DOHH2 (cell line): ENCODE measurements around the gene ZNF532.

Experiments used
- H3F3A ChIP-seq: fragments of 200-600 bp; sonication (generic), shearing (Covaris generic); 2 replicates; pipeline ENCODE4 v1.6.0; 2016; ENCODE audit warnings: antibody characterized with exemption, mild to moderate bottlenecking; ENCODE audit not compliant: control insufficient read depth, insufficient read depth
- H3K27ac ChIP-seq: fragments of 200-600 bp; sonication (generic); 2 replicates; pipeline ENCODE4 v1.5.1; 2014; ENCODE audit warnings: low read depth, mild to moderate bottlenecking, low read length, moderate library complexity
- H3K27me3 ChIP-seq: fragments of 200-600 bp; sonication (generic); 2 replicates; pipeline ENCODE4 v1.6.1; 2014; ENCODE audit warnings: mild to moderate bottlenecking, low read length, mixed read lengths; ENCODE audit not compliant: control insufficient read depth
- H3K36me3 ChIP-seq: fragments of 200-600 bp; sonication (generic); 2 replicates; pipeline ENCODE4 v1.6.1; 2014; ENCODE audit warnings: mild to moderate bottlenecking, low read length, moderate library complexity, mixed read lengths; ENCODE audit not compliant: control insufficient read depth
- H3K4me1 ChIP-seq: fragments of 200-600 bp; sonication (generic); 2 replicates; pipeline ENCODE4 v1.6.1; 2014; ENCODE audit warnings: mild to moderate bottlenecking, low read length, mixed read lengths; ENCODE audit not compliant: control insufficient read depth
- H3K4me2 ChIP-seq: fragments of 200-600 bp; sonication (generic); 2 replicates; pipeline ENCODE4 v1.6.0; 2014; ENCODE audit warnings: mild to moderate bottlenecking, low read length, moderate library complexity
- H3K4me3 ChIP-seq: fragments of 200-600 bp; sonication (generic); 2 replicates; pipeline ENCODE4 v1.5.1; 2014; ENCODE audit warnings: mild to moderate bottlenecking, low read length, mixed read lengths
- H3K79me2 ChIP-seq: fragments of 200-600 bp; sonication (generic); 2 replicates; pipeline ENCODE4 v1.6.1; 2014; ENCODE audit warnings: mild to moderate bottlenecking, low read length, mixed read lengths; ENCODE audit not compliant: control insufficient read depth
- H3K9me2 ChIP-seq: fragments of 200-600 bp; sonication (generic); replicated peaks from 2 replicates; pipeline ENCODE4 v1.6.1; 2014; ENCODE audit warnings: mild to moderate bottlenecking, low read length, mixed read lengths; ENCODE audit not compliant: control insufficient read depth
- H3K9me3 ChIP-seq: fragments of 200-600 bp; sonication (generic); 2 replicates; pipeline ENCODE4 v1.6.1; 2014; ENCODE audit warnings: antibody characterized with exemption, low read length, mixed read lengths; ENCODE audit not compliant: control insufficient read depth, insufficient read depth
- H4K20me1 ChIP-seq: fragments of 200-600 bp; sonication (generic); 2 replicates; pipeline ENCODE4 v1.6.0; 2014; ENCODE audit warnings: low read depth, mild to moderate bottlenecking, antibody characterized with exemption, low read length, moderate library complexity; ENCODE audit not compliant: control insufficient read depth, insufficient read depth
- CTCF ChIP-seq: fragments of 200-600 bp; sonication (generic); IDR thresholded peaks from one replicate; pipeline ENCODE4 v1.5.1; 2014; ENCODE audit warnings: antibody characterized with exemption, mild to moderate bottlenecking, low read depth, low read length; ENCODE audit not compliant: poor library complexity, severe bottlenecking
- EZH2phosphoT487 ChIP-seq: fragments of 200-600 bp; sonication (generic); IDR thresholded peaks from 2 replicates; pipeline ENCODE4 v1.6.1; 2017; ENCODE audit warnings: borderline replicate concordance, mild to moderate bottlenecking, antibody characterized with exemption, low read length, moderate library complexity, mixed read lengths

ZNF532 gene

GRCh38 chr18:59006461-59007067 lies 141.9 kb downstream of the ZNF532 start:
- Histone ChIP-seq H3K36me3 (no peaks in the 10 kb centered on the region), H3K27me3 (no peaks in the 10 kb centered on the region), H3K9me2 (no peaks in the 10 kb centered on the region), H3K27ac (no peak overlapping the region), H4K20me1 (no peaks in the 10 kb centered on the region), H3K4me1 (peaks cover 23% of the 10 kb centered on the region), H3K9me3 (no peaks in the 10 kb centered on the region), H3K4me3 (no peak overlapping the region), H3F3A (no peaks in the 10 kb centered on the region; the same call in 1 of the 2 replicates), H3K79me2 (no peaks in the 10 kb centered on the region), H3K4me2 (no peak overlapping the region)
- TF ChIP-seq EZH2phosphoT487 (no peak), CTCF (no peak)

GRCh38 chr18:59008302-59008974 lies 143.8 kb downstream of the ZNF532 start:
- Histone ChIP-seq H3F3A (peaks cover 3% of the 10 kb centered on the region), H3K27ac (no peak overlapping the region), H3K4me1 (peaks cover 38% of the 10 kb centered on the region), H3K9me3 (no peaks in the 10 kb centered on the region), H3K9me2 (no peaks in the 10 kb centered on the region), H4K20me1 (no peaks in the 10 kb centered on the region), H3K36me3 (no peaks in the 10 kb centered on the region), H3K27me3 (no peaks in the 10 kb centered on the region), H3K4me3 (no peak overlapping the region), H3K79me2 (no peaks in the 10 kb centered on the region), H3K4me2 (no peak overlapping the region)
- TF ChIP-seq CTCF: no peak
- no peak for TF ChIP-seq EZH2phosphoT487

GRCh38 chr18:59009846-59010245 lies 145.2 kb downstream of the ZNF532 start:
- no peak for TF ChIP-seq EZH2phosphoT487
- no peak for TF ChIP-seq CTCF
- H3K27ac ChIP-seq: no peak overlapping the region
- no peaks in the 10 kb centered on the region for H3K9me2 ChIP-seq

More at GRCh38 chr18:59009846-59010245, 145.2 kb downstream of the ZNF532 start:
- Histone ChIP-seq H3K4me3 (no peak overlapping the region), H3K79me2 (no peaks in the 10 kb centered on the region), H3K9me3 (no peaks in the 10 kb centered on the region), H3K27me3 (no peaks in the 10 kb centered on the region), H3F3A (peaks cover 3% of the 10 kb centered on the region), H3K4me1 (peaks cover 39% of the 10 kb centered on the region), H3K36me3 (no peaks in the 10 kb centered on the region), H4K20me1 (no peaks in the 10 kb centered on the region), H3K4me2 (no peak overlapping the region)
